ENCODE data around the gene SEPTIN8. TPM values are rescaled to one million over a fixed set of nuclear protein-coding genes. Genes with fewer than 3 reads are reported as not detected.

SEPTIN8 gene
- total RNA-seq, 1 donor from 2014 or later, result 35.9 TPM

- Mint-ChIP-seq H3K27me3 (ENCODE audit: low read depth) (no peaks in the 10 kb centered on the region), H3K9me3 (no peaks in the 10 kb centered on the region), H3K27ac (no peak overlapping the region), H3K4me3 (ENCODE audit: low read depth) (no peak overlapping the region), H3K36me3 (ENCODE audit: low read depth) (peaks cover 12% of the 10 kb centered on the region), H3K4me1 (ENCODE audit: low read depth) (no peaks in the 10 kb centered on the region)
- intact Hi-C loops (cut with micrococcal nuclease), result no loop called here
- DNase-seq (ENCODE audit: low spot score), result no peak
Observed at GRCh38 chr5:132764671-132765238, 12.3 kb downstream of the SEPTIN8 start.

DNA sequence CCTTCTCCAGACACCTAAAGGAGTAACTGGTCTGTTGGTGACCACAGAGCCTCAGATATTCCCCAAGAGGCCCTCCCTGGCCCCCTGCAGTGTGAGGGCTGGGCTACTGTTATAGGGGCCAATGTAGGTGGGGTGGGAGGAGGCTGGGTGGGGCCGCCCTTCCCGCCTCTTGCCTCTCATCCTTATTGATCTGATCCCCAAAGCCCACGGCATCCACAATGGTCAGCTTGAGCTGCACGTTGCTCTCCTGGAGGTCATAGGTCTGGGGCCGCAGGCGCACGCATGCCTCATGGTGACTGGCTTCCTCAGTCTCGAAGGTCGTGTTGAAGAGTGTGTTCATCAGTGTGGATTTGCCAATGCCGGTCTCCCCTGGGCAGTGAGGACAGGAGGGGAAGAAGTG lies 13.0 kb downstream of the SEPTIN8 start:
- Mint-ChIP-seq H3K36me3 (ENCODE audit: low read depth) (peaks cover 12% of the 10 kb centered on the region), H3K27me3 (ENCODE audit: low read depth) (no peaks in the 10 kb centered on the region), H3K4me3 (ENCODE audit: low read depth) (no peak overlapping the region), H3K4me1 (ENCODE audit: low read depth) (no peaks in the 10 kb centered on the region), H3K9me3 (no peaks in the 10 kb centered on the region), H3K27ac (no peak overlapping the region)
- intact Hi-C loops (cut with micrococcal nuclease), result no loop called here
- no peak for DNase-seq (ENCODE audit: low spot score)

DNA sequence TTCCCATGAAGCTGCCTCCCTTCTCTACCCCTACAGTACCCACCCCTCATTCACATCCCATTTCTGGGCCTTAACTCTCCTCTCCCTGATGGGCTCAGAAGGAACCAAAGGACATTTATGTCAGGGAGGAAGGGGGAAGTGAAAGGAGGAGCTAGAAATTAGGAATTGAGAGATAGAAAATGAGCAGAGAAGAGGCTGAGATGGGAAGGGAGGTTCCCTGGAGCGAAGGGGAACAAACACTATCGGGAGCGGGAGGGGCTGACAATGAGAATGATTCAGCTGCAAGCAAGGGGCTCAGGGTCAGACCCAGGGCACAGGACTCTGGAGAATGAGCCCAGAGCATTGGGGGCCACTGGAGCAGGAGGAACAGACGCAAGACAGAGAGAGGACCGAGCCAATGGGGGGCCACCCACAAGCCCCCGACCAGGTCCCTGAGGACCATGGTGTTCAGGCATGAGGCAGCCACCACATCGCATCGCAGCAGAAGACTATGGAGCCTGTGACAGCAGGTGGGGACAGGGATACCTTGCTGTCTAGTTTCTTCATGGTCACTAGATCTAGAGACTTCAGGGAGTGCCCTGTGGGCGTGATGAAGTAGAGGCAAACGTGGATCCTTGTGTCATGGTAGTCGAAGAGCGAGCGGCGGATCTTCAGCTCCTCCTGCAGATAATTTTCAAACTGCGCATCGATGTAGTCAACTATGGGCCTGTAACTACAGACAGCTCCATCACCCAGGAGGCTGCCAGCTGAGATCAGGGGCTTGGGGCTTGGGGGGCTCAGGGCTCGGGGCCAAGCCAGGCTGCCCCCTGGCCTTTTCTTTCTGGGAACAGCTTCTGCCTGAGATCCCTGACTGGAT lies 13.6 kb downstream of the SEPTIN8 start:
- DNase-seq (ENCODE audit: low spot score), result no peak
- H3K27ac Mint-ChIP-seq, result no peak overlapping the region
- peaks cover 12% of the 10 kb centered on the region for H3K36me3 Mint-ChIP-seq (ENCODE audit: low read depth)
- intact Hi-C loops (cut with micrococcal nuclease), result no loop called here
- no peaks in the 10 kb centered on the region for H3K9me3 Mint-ChIP-seq
- no peaks in the 10 kb centered on the region for H3K4me1 Mint-ChIP-seq (ENCODE audit: low read depth)
- H3K4me3 Mint-ChIP-seq (ENCODE audit: low read depth), result no peak overlapping the region
- H3K27me3 Mint-ChIP-seq (ENCODE audit: low read depth), result no peaks in the 10 kb centered on the region

DNA sequence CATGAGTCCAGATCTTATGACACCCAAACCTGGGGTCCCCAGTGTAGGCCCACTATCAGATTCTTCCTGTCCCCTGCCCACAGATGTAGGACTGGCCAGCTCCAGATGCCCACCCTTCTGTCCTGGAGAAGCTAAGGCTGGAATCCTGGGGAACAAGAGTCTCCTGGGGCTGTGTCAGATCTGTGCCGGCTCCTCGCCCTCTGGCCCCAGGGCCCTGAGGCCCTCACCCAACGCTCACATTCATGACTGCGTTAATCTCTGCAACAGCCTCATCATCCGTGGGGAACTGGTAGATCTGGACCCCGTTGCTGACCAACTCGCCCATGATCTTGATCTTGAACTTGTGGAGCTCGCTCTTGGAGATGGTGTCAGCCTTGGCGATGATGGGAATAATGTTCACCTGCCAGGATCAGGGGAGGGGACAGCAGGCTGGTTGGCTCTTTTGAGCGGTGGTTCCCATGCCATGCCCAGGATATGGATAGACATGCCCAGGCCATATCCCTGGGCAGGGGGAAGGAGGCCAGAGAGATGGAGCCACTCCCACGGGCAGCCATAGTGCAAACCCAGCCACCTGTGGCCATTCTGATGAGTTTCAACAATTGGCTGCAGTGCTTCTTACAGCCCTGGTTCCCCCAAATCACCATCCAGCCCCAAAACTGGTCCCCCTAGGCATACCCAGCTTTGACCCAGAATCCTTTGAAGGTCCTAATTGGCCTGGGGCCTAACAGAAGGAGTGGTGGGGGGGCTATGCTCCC lies 14.6 kb downstream of the SEPTIN8 start:
- no peak for DNase-seq (ENCODE audit: low spot score)
- Mint-ChIP-seq H3K9me3 (no peaks in the 10 kb centered on the region), H3K4me3 (ENCODE audit: low read depth) (no peak overlapping the region), H3K27me3 (ENCODE audit: low read depth) (no peaks in the 10 kb centered on the region), H3K27ac (no peak overlapping the region), H3K4me1 (ENCODE audit: low read depth) (no peaks in the 10 kb centered on the region), H3K36me3 (ENCODE audit: low read depth) (peaks cover 12% of the 10 kb centered on the region)
- intact Hi-C loops (cut with micrococcal nuclease), result no loop called here

DNA sequence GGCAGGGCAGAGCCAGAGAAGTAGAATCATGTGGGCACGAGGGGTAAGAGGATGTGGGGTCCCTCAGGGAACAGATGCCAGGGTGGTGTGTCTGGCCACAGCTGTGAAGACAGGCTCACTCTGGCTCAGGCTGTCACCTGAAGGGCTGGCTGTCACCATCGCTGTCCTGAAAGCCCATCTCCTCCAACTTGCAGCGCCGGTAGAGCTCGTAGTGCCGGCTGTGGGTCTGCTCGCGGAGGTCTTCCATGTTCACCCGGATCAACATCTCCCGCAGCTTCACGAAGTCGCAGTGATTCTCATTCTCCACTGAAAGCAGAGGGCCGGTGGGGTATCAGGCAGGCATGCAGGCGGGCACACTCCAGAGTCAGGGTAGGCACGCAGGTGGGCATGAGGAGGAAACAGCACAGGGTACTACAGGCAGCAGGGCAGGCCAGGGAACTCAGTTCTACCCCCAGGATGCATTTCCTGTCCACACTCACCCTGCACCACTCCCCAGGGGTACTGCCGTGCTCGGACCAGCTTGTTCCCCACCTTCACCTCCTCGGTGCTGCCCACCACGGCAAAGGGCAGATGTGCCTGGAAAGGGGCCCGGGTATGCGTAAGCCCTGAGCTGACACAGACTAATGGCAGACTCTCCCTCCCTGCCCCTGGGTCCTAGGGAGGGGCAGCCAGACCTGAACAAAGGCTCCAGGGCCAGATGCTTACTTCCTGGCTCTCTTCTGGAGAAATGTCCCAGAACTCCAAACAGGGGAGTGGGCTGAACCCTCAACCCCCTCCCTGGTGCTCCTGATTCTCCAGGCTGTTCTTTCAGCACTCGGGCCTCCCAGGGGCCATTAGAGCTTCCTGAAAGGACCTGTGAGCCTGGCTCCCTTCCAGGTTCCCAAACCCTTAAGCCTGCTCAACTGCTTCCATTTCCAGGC lies 15.5 kb downstream of the SEPTIN8 start:
- intact Hi-C loops (cut with micrococcal nuclease), result no loop called here
- DNase-seq (ENCODE audit: low spot score), result no peak
- no peaks in the 10 kb centered on the region for H3K9me3 Mint-ChIP-seq
- no peak overlapping the region for H3K27ac Mint-ChIP-seq
- H3K4me3 Mint-ChIP-seq (ENCODE audit: low read depth), result no peak overlapping the region
- H3K36me3 Mint-ChIP-seq (ENCODE audit: low read depth), result peaks cover 12% of the 10 kb centered on the region
- H3K27me3 Mint-ChIP-seq (ENCODE audit: low read depth), result no peaks in the 10 kb centered on the region
- no peaks in the 10 kb centered on the region for H3K4me1 Mint-ChIP-seq (ENCODE audit: low read depth)

GRCh38 chr5:132760601-132761317 lies 16.3 kb downstream of the SEPTIN8 start:
- DNase-seq (ENCODE audit: low spot score), result no peak

GRCh38 chr5:132760049-132760420 lies 17.0 kb downstream of the SEPTIN8 start:
- intact Hi-C loops (cut with micrococcal nuclease), result no loop called here
- no peak for DNase-seq (ENCODE audit: low spot score)
- Mint-ChIP-seq H3K4me3 (ENCODE audit: low read depth) (no peak overlapping the region), H3K27me3 (ENCODE audit: low read depth) (no peaks in the 10 kb centered on the region), H3K36me3 (ENCODE audit: low read depth) (peaks cover 12% of the 10 kb centered on the region), H3K27ac (no peak overlapping the region), H3K9me3 (no peaks in the 10 kb centered on the region), H3K4me1 (ENCODE audit: low read depth) (peaks cover 4% of the 10 kb centered on the region)

More at GRCh38 chr5:132760601-132761317, 16.3 kb downstream of the SEPTIN8 start:
- H3K27ac Mint-ChIP-seq, result no peak overlapping the region
- no peak overlapping the region for H3K4me3 Mint-ChIP-seq (ENCODE audit: low read depth)
- no peaks in the 10 kb centered on the region for H3K27me3 Mint-ChIP-seq (ENCODE audit: low read depth)
- intact Hi-C loops (cut with micrococcal nuclease), result no loop called here
- H3K4me1 Mint-ChIP-seq (ENCODE audit: low read depth), result no peaks in the 10 kb centered on the region
- no peaks in the 10 kb centered on the region for H3K9me3 Mint-ChIP-seq
- peaks cover 12% of the 10 kb centered on the region for H3K36me3 Mint-ChIP-seq (ENCODE audit: low read depth)

GRCh38 chr5:132759114-132760048 lies 17.7 kb downstream of the SEPTIN8 start:
- Mint-ChIP-seq H3K27ac (no peak overlapping the region), H3K4me3 (ENCODE audit: low read depth) (no peak overlapping the region), H3K27me3 (ENCODE audit: low read depth) (no peaks in the 10 kb centered on the region), H3K4me1 (ENCODE audit: low read depth) (peaks cover 10% of the 10 kb centered on the region), H3K36me3 (ENCODE audit: low read depth) (peaks cover 12% of the 10 kb centered on the region), H3K9me3 (no peaks in the 10 kb centered on the region)
- no peak for DNase-seq (ENCODE audit: low spot score)
- intact Hi-C loops (cut with micrococcal nuclease), result loop anchor here (10.0 kb wide), 1 partner anchor 655 kb away; no protein-coding TSS in a partner anchor

DNA sequence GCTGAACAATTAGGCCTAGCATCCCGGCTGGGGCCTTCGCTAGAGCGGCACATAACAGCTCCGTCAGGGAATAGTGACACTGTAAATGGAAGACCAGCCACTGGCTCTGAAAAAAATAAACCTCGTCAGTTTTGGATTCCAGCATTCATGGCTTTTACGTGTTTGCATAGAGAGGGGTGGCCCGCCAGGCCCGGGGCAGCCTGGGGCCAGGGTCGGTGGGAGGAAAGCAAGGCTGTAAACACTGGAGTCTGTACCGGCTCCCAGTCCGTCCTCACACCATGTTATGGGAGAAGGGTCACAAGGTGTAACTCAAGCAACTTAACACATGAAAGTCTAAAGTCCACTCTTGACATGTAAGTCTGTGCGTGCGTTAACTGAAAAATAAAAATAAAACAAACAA lies 18.6 kb downstream of the SEPTIN8 start:
- no peaks in the 10 kb centered on the region for H3K9me3 Mint-ChIP-seq
- peaks cover 15% of the 10 kb centered on the region for H3K36me3 Mint-ChIP-seq (ENCODE audit: low read depth)
- DNase-seq (ENCODE audit: low spot score), result no peak
- intact Hi-C loops (cut with micrococcal nuclease), result loop anchor here (10.0 kb wide), 1 partner anchor 654 kb away; no protein-coding TSS in a partner anchor
- H3K27me3 Mint-ChIP-seq (ENCODE audit: low read depth), result no peaks in the 10 kb centered on the region
- H3K4me1 Mint-ChIP-seq (ENCODE audit: low read depth), result peaks cover 13% of the 10 kb centered on the region
- H3K4me3 Mint-ChIP-seq (ENCODE audit: low read depth), result no peak overlapping the region
- H3K27ac Mint-ChIP-seq, result no peak overlapping the region

DNA sequence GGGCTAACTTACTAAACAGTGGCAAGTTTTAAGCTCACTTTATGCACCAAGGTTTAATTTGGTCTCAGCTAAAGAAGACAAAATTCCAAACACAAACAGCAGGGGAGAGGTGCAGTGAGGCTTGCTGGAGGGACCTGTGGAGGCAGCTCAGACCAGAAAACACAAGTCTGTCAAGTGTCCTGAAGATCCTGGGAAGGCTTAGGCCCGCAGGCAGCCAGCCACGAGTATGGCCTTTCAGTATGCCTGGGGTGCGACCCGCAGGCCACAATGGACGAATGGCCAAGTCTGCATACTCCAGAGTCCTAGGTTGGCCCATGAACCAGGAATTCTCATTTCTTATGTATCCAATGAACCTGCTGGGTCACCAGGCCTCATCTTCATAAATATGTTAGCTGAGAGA lies 20.5 kb downstream of the SEPTIN8 start:
- no peaks in the 10 kb centered on the region for H3K9me3 Mint-ChIP-seq
- no peaks in the 10 kb centered on the region for H3K27me3 Mint-ChIP-seq (ENCODE audit: low read depth)
- intact Hi-C loops (cut with micrococcal nuclease), result loop anchor here (10.0 kb wide), 1 partner anchor 652 kb away; no protein-coding TSS in a partner anchor
- H3K27ac Mint-ChIP-seq, result no peak overlapping the region
- H3K36me3 Mint-ChIP-seq (ENCODE audit: low read depth), result peaks cover 19% of the 10 kb centered on the region
- no peak overlapping the region for H3K4me3 Mint-ChIP-seq (ENCODE audit: low read depth)
- H3K4me1 Mint-ChIP-seq (ENCODE audit: low read depth), result peaks cover 24% of the 10 kb centered on the region
- no peak for DNase-seq (ENCODE audit: low spot score)

DNA sequence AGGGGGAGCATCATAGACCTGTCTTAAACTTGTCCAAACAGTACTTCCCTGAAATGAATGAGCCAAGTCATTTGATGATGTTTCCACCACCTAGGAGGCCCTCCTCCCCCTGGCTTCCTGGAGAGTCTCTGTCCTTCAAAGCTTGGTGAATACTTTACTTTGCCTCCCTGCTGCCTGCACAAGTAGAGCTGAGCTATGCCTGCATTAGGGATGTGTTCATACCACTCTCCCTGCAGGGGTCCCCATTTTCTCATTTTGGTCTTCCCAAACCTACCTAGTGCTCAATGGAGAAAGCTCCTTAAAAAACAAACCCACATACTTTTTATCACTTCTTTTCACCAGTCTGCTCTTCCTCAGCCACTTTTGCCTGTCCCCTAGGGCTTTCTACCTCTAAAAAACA lies 22.1 kb downstream of the SEPTIN8 start:
- H3K9me3 Mint-ChIP-seq, result no peaks in the 10 kb centered on the region
- intact Hi-C loops (cut with micrococcal nuclease), result loop anchor here (2.0 to 10.0 kb wide), 4 partner anchors 22 to 650 kb away; partner anchors contain the start of gene SEPTIN8
- no peak overlapping the region for H3K4me3 Mint-ChIP-seq (ENCODE audit: low read depth)
- DNase-seq (ENCODE audit: low spot score), result no peak
- no peak overlapping the region for H3K27ac Mint-ChIP-seq
- no peaks in the 10 kb centered on the region for H3K27me3 Mint-ChIP-seq (ENCODE audit: low read depth)
- peaks cover 12% of the 10 kb centered on the region for H3K36me3 Mint-ChIP-seq (ENCODE audit: low read depth)
- peaks cover 39% of the 10 kb centered on the region for H3K4me1 Mint-ChIP-seq (ENCODE audit: low read depth)

Measured in activated T-helper 2 cell treated with anti-CD3 and anti-CD28 coated beads, Interferon-gamma antibody, Interleukin-2, Interleukin-4, amounts not matched to agents 10 μg/mL and 5 μg/mL and 100 μg/mL, durations not matched to agents 14 hours and 24 hours and 36 hours (primary cell).